ENCODE data around the gene CEACAM1.

Gene CEACAM1

GRCh38 chr19:42563352-42564210 lies 35.3 kb upstream of the CEACAM1 start (continued):
- TF ChIP-seq TSHZ2 (CRISPR knock-in tag; IDR thresholded peaks at IDR 0.05), result no peak
- no peak for TF ChIP-seq GLIS3 (CRISPR knock-in tag; IDR thresholded peaks at IDR 0.05)

GRCh38 chr19:42561512-42561911 lies 33.2 kb upstream of the CEACAM1 start:
- no peak for ATAC-seq

GRCh38 chr19:42560731-42561130 lies 32.5 kb upstream of the CEACAM1 start:
- no peak for TF ChIP-seq OSR1 (CRISPR knock-in tag; IDR thresholded peaks at IDR 0.05)
- TF ChIP-seq GLIS3 (CRISPR knock-in tag; IDR thresholded peaks at IDR 0.05), result no peak
- no peak for TF ChIP-seq CREB5 (CRISPR knock-in tag; IDR thresholded peaks at IDR 0.05; ENCODE audit: low read depth)
- TF ChIP-seq ZFP3 (CRISPR knock-in tag; IDR thresholded peaks at IDR 0.05), result no peak
- no peak for TF ChIP-seq ZNF70 (CRISPR knock-in tag; IDR thresholded peaks at IDR 0.05)
- TF ChIP-seq ZFP30 (CRISPR knock-in tag; IDR thresholded peaks at IDR 0.05), result no peak
- TF ChIP-seq CSRNP3 (CRISPR knock-in tag; IDR thresholded peaks at IDR 0.05), result no peak
- TF ChIP-seq TSHZ2 (CRISPR knock-in tag; IDR thresholded peaks at IDR 0.05), result no peak
- no peak for TF ChIP-seq RARB (CRISPR knock-in tag; IDR thresholded peaks at IDR 0.05)
- no peak for TF ChIP-seq TOX (CRISPR knock-in tag; IDR thresholded peaks at IDR 0.05; ENCODE audit: borderline replicate concordance)
- no peak for TF ChIP-seq ISL1 (CRISPR knock-in tag; IDR thresholded peaks at IDR 0.05)
- no peak for TF ChIP-seq ZNF8 (CRISPR knock-in tag; IDR thresholded peaks at IDR 0.05)
- TF ChIP-seq PPARA (CRISPR knock-in tag; IDR thresholded peaks at IDR 0.05; ENCODE audit: borderline replicate concordance), result no peak
- TF ChIP-seq POU6F1 (CRISPR knock-in tag; IDR thresholded peaks at IDR 0.05; ENCODE audit: borderline replicate concordance, low read depth), result no peak
- no peak for TF ChIP-seq ESRRG (CRISPR knock-in tag; IDR thresholded peaks at IDR 0.05)
- no peak for TF ChIP-seq ZC3H10 (CRISPR knock-in tag; IDR thresholded peaks at IDR 0.05)
- no peak for TF ChIP-seq PATZ1 (CRISPR knock-in tag; IDR thresholded peaks at IDR 0.05; ENCODE audit: borderline replicate concordance)
- no peak for ATAC-seq

More at GRCh38 chr19:42561512-42561911, 33.2 kb upstream of the CEACAM1 start:
- no peak for TF ChIP-seq GLIS3 (CRISPR knock-in tag; IDR thresholded peaks at IDR 0.05)
